ENCODE results near the gene AKT3. TPM values are rescaled to one million over a fixed set of nuclear protein-coding genes. Genes with fewer than 3 reads are reported as not detected.
A peak's percentile ranks its signal among the peaks of the same experiment; 100 is the strongest.

AKT3 gene
- total and polyA plus RNA-seq, 8 donors, result 4.2 to 24.1 (median 11.6) TPM

DNA sequence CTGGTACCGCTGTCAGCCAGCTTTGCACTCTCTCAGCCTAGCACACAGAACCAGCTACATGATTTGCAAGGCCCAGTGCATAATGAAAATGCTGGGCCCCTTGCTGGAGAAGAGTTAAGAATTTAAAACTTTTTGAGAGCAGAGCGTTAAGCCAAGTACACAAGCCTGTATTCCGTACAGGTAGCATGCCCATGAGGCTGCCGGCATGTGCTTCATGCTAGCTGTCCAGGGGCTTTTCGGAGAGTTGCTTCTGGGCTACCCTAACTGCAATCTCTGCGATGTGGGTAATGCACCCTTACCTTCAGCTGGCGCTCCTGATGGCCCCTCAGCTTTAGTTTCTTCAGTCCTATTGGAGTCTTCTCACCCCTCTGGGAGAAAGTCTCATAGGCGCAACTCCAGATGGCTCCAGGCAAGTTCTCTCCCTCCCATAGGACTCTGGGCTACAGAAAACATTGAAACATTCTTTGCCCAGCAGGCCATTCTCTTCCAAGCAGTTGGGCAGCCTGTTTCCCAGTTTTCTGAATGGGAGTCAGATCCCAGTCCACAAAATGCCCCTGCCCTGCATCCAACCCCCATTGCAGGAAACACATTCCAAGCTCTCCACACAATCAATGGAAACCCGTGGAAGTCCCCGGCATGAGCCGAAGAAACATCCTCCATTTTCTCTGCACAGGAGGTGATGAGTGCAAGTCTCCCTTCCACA lies 5.7 kb upstream of the AKT3 start:
- WGBS, 2 donors, result 81 to 87% methylated on average over 11 of the region's 11 CpGs
- TF ChIP-seq, protein P1, sequence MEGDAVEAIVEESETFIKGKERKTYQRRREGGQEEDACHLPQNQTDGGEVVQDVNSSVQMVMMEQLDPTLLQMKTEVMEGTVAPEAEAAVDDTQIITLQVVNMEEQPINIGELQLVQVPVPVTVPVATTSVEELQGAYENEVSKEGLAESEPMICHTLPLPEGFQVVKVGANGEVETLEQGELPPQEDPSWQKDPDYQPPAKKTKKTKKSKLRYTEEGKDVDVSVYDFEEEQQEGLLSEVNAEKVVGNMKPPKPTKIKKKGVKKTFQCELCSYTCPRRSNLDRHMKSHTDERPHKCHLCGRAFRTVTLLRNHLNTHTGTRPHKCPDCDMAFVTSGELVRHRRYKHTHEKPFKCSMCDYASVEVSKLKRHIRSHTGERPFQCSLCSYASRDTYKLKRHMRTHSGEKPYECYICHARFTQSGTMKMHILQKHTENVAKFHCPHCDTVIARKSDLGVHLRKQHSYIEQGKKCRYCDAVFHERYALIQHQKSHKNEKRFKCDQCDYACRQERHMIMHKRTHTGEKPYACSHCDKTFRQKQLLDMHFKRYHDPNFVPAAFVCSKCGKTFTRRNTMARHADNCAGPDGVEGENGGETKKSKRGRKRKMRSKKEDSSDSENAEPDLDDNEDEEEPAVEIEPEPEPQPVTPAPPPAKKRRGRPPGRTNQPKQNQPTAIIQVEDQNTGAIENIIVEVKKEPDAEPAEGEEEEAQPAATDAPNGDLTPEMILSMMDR (IDR thresholded peaks at IDR 0.05), result no peak
- Histone ChIP-seq H3K36me3 (no peaks in the 10 kb centered on the region), H3K9me3 (no peaks in the 10 kb centered on the region), H3K4me3 (no peak overlapping the region), H3K4me1 (peaks cover 0 to 5% (median 0%) of the 10 kb centered on the region in 3 donors), H3K27ac (no peak overlapping the region), H3K27me3 (peaks cover 0 to 5% (median 0%) of the 10 kb centered on the region in 4 donors)
- DNase-seq, result no peak
- ATAC-seq, result no peak
- intact Hi-C loops (cut with DNase I), result no loop called here
- no peak for FAIRE-seq

DNA sequence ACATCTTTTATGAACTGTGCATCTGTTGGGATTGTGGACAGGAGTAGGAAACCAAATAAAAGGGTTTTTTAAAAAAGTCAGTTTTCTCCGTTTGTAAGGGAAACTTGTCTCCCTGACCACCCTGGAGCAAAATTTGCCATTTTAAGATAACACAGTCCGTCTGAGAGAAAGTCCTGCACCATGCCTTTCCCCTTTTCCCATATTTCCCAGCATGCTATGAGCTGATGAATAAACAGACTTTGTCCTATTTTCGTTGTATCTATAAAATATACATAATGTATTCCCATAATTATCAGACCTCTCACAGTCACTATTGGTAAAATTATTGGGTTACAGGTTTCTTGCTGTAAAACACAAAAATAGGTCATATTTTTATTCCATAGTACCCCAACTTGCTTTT lies 1.7 kb upstream of the AKT3 start:
- Histone ChIP-seq H3K4me1 (peaks cover 0 to 6% (median 5%) of the 10 kb centered on the region in 3 donors), H3K4me3 (no peak overlapping the region), H3K27me3 (peaks cover 0 to 5% (median 0%) of the 10 kb centered on the region in 4 donors), H3K27ac (no peak overlapping the region), H3K9me3 (no peaks in the 10 kb centered on the region), H3K36me3 (no peaks in the 10 kb centered on the region)
- ATAC-seq (no peak), DNase-seq (no peak), FAIRE-seq (no peak)
- TF ChIP-seq, protein P1 (IDR thresholded peaks at IDR 0.05), result no peak
- WGBS, 2 donors, result 19 to 27% methylated on average over 3 of the region's 3 CpGs
- intact Hi-C loops (cut with DNase I), result no loop called here

DNA sequence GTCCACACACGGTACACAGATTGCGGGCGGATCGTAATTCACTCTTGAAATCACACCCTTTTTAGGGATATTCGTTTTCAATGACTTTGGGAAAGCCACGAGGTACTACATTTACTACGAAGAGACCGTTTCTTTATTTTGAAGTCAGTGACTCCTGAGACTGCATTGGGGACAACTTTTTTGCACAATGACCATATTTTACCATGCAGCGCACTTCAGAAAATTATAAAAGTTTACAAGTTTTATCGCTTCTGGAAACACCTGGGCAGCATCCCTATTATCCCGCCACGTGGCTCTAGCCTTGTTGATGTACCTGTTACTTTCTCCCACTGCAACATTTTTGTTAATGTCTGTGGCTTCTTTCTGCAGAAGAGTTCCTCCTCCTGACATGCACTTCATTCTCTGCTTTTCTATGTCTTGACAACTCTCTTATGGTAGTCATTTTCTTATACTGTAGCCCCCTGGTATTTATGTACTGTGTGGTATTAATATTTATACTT lies 1.3 kb upstream of the AKT3 start:
- WGBS, 2 donors, result 4% methylated on average over 12 of the region's 12 CpGs
- ATAC-seq (no peak), FAIRE-seq (no peak), DNase-seq (no peak)
- Histone ChIP-seq H3K9me3 (no peaks in the 10 kb centered on the region), H3K27ac (peak overlapping the region; percentile 61 to 90 (median 87)), H3K4me3 (peak overlapping the region; percentile 57 to 69 (median 60)), H3K27me3 (peaks cover 0 to 5% (median 0%) of the 10 kb centered on the region in 4 donors), H3K4me1 (peaks cover 0 to 6% (median 5%) of the 10 kb centered on the region in 3 donors), H3K36me3 (no peaks in the 10 kb centered on the region)
- TF ChIP-seq, protein P1 (IDR thresholded peaks at IDR 0.05), result no peak
- intact Hi-C loops (cut with DNase I), result no loop called here

DNA sequence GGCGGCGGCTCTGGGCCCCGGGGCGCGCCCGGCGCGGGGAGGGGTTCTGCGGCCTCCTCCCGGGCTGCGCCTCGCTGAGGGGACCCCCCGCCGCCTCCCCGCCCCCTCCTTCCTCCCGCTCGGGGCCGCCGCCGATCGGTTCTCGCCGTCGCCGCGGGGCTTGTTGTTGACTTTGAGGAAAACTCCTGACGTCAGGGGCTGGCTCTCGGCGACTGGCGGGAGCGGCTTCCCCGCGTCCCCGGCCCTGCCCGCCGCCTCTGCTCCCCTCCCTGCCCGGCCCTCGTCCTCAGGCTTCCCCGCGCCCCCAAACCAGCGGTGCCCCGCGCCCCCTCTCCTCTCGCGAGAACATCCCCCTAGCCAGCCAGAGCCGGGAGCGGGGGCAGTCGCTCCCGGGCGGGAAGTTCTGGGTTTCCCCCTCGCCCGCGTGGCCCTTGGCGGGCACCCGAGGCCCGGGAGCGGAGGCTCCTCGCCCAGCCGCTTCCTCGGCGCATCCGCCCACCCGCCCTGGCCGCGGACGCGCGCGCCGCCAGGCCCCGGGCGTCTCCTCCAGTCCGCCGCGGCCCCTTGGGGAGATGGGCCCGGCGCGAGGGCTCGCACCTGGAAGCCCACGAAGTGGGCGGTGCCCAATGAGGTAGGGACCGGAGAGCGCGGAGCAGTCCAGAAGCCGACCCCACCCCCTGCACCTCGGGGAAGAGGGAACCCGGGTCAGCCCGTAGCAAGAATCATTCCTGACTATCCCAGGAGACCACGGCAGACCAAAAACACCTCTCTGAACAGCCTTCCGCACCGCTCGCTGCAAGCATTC lies 611 bp upstream of the AKT3 start:
- Histone ChIP-seq H3K36me3 (no peaks in the 10 kb centered on the region), H3K27ac (peak overlapping the region; percentile 61 to 90 (median 87)), H3K4me3 (peak overlapping the region; percentile 57 to 69 (median 60)), H3K9me3 (no peaks in the 10 kb centered on the region), H3K4me1 (peaks cover 0 to 6% (median 5%) of the 10 kb centered on the region in 3 donors), H3K27me3 (peaks cover 0 to 5% (median 0%) of the 10 kb centered on the region in 4 donors)
- DNase-seq, result peak; percentile 58 to 87 (median 73)
- TF ChIP-seq, protein P1 (IDR thresholded peaks at IDR 0.05), result no peak
- peak; percentile 54 to 72 (median 70) for ATAC-seq
- intact Hi-C loops (cut with DNase I), result no loop called here
- no peak for FAIRE-seq
- WGBS, 2 donors, result 0% methylated on average over 36 to 89 of the region's 92 CpGs

All from pancreas (tissue), 10 donors.